Colonic mucosa (tissue), 4 donors: Measurements from ENCODE around the gene CHD5. TPM values are rescaled to one million over a fixed set of nuclear protein-coding genes. Genes with fewer than 3 reads are reported as not detected.

ENCODE experiments used
- DNase-seq: peaks from one replicate; pipeline ENCODE4 v3.0.0-alpha.2; 2020
- H3K27ac ChIP-seq: fragments of 200-600 bp; one replicate; pipeline ENCODE4 v1.8.0; 2021
- H3K27me3 ChIP-seq: fragments of 200-600 bp; one replicate; pipeline ENCODE4 v1.8.0; 2021
- H3K36me3 ChIP-seq: fragments of 200-600 bp; one replicate; pipeline ENCODE4 v1.8.0; 2021
- H3K4me1 ChIP-seq: fragments of 200-600 bp; one replicate; pipeline ENCODE4 v1.8.0; 2021; ENCODE audit warnings: mild to moderate bottlenecking
- H3K4me3 ChIP-seq: fragments of 200-600 bp; one replicate; pipeline ENCODE4 v1.8.0; 2021
- H3K9ac ChIP-seq, 2 donors: one replicate each; pipeline ENCODE4 v1.7.0; 2013; ENCODE audit warnings: control low read depth in 2 of 2, low read depth in 2 of 2, low read length in 2 of 2
- H3K9me3 ChIP-seq: fragments of 200-600 bp; one replicate; pipeline ENCODE4 v1.8.0; 2021
- CTCF ChIP-seq: fragments of 200-600 bp; IDR thresholded peaks from one replicate; pipeline ENCODE4 v1.8.0; 2022; ENCODE audit warnings: antibody characterized with exemption, mild to moderate bottlenecking
- intact Hi-C: fragments of 100-400 bp; cut with DNase I; formaldehyde crosslinking; loops from one replicate; pipeline ENCODE4 v1.14.1; 2022
- total RNA-seq, 2 donors: library from RNA; stranded (reverse); fragmentation: NEBNext Ultra II Directional in 1 of 2; extraction: Animal tissue kit (Norgen Biotek cat#: 25700) in 1 of 2; gene quantifications; one replicate each; pipeline ENCODE4 v1.2.1, GENCODE V29; 2021
- donor health status: healthy.
- donor health status: DM: no; HTN: no; CAD: no.
- donor health status: DM: no; HTN: no; CAD: no.

The CHD5 gene
- total RNA-seq, 2 donors from 2014 or later = 0.35 to 0.69 TPM

GRCh38 chr1:6162341-6162740 is 17.8 kb downstream of the CHD5 start:
- no peaks in the 10 kb centered on the region for H3K36me3 ChIP-seq
- no peak overlapping the region for H3K27ac ChIP-seq
- intact Hi-C loops = no loop called here
- H3K27me3 ChIP-seq = no peaks in the 10 kb centered on the region
- no peak overlapping the region for H3K9ac ChIP-seq
- H3K4me3 ChIP-seq = no peak overlapping the region
- no peak for TF ChIP-seq CTCF
- H3K9me3 ChIP-seq = no peaks in the 10 kb centered on the region
- no peak for DNase-seq
- no peaks in the 10 kb centered on the region for H3K4me1 ChIP-seq

GRCh38 chr1:6158181-6158580 is 21.9 kb downstream of the CHD5 start:
- DNase-seq = no peak
- Histone ChIP-seq H3K9me3 (no peaks in the 10 kb centered on the region), H3K4me1 (peaks cover 3% of the 10 kb centered on the region), H3K36me3 (no peaks in the 10 kb centered on the region), H3K27me3 (no peaks in the 10 kb centered on the region), H3K27ac (no peak overlapping the region), H3K4me3 (no peak overlapping the region), H3K9ac (no peak overlapping the region)
- intact Hi-C loops = no loop called here
- no peak for TF ChIP-seq CTCF

GRCh38 chr1:6157528-6158174 is 22.5 kb downstream of the CHD5 start:
- Histone ChIP-seq H3K4me3 (no peak overlapping the region), H3K4me1 (peaks cover 3% of the 10 kb centered on the region), H3K9ac (no peak overlapping the region), H3K36me3 (no peaks in the 10 kb centered on the region), H3K27ac (no peak overlapping the region), H3K9me3 (no peaks in the 10 kb centered on the region), H3K27me3 (no peaks in the 10 kb centered on the region)
- intact Hi-C loops = no loop called here
- TF ChIP-seq CTCF = no peak
- DNase-seq = peak; percentile 46

GRCh38 chr1:6157132-6157527 is 23.0 kb downstream of the CHD5 start:
- DNase-seq = no peak
- Histone ChIP-seq H3K27ac (no peak overlapping the region), H3K27me3 (no peaks in the 10 kb centered on the region), H3K9ac (no peak overlapping the region), H3K9me3 (no peaks in the 10 kb centered on the region), H3K4me3 (no peak overlapping the region), H3K4me1 (peaks cover 3% of the 10 kb centered on the region), H3K36me3 (no peaks in the 10 kb centered on the region)
- intact Hi-C loops = no loop called here
- no peak for TF ChIP-seq CTCF

GRCh38 chr1:6154525-6155319 is 25.4 kb downstream of the CHD5 start:
- TF ChIP-seq CTCF = no peak
- intact Hi-C loops = no loop called here
- DNase-seq = no peak
- no peak overlapping the region for H3K9ac ChIP-seq
- H3K4me3 ChIP-seq = no peak overlapping the region
- H3K36me3 ChIP-seq = no peaks in the 10 kb centered on the region
- H3K9me3 ChIP-seq = no peaks in the 10 kb centered on the region
- H3K4me1 ChIP-seq = peaks cover 3% of the 10 kb centered on the region
- no peak overlapping the region for H3K27ac ChIP-seq
- no peaks in the 10 kb centered on the region for H3K27me3 ChIP-seq
